T-helper 2 cell (primary cell): ENCODE results near the gene SIK2.

Source experiments
- DNase-seq, 5 experiments: peaks; one replicate each; pipeline versions ENCODE4 v3.0.0 to v3.0.0-alpha.2; 2012 to 2022

Gene SIK2

GRCh38 chr11:111582881-111583280 is 19.4 kb upstream of the SIK2 start:
- no peak for DNase-seq

- DNase-seq, result no peak
Measured at GRCh38 chr11:111585371-111585770, 16.9 kb upstream of the SIK2 start.

DNA sequence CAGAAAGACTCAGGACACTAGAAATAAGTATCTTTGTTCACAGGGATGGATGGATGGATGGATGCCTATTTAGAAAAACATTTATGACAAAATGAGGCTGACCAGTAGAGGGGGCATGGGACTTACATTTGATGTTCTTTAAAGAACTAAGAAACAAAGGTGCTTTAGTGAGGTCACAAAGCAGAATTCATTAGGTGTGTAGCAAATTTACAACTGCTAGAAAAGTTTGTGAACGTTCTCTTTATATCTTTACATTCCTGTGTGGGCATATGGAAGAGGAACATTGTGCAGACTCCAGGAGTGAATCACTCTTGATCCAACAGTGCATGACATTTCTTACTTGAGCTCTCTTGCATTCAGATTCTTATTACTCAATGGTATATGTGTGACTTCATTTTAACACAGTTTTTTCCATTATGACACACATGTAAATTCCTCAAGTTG is 15.8 kb upstream of the SIK2 start:
- DNase-seq, result peak in 3 of 5 experiments; percentile 24 to 56 (median 29)

DNA sequence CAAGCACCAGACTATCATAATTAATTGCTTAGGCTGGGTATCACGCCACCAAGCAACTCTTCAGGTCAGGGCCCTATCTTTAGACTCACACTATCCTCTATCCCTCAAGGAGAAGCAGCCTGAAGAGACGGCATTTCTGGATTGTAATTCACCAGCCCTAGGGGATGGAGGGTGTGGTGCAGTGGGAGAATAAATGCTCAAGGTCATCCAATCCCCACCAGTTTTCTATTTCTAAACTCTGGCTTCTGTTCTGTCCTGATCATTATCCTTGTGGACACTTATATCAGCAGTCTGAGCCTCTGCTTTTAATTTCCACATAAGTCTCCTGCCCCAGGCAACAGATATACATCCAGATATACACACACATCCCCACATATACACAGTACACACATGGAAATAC is 13.1 kb upstream of the SIK2 start:
- no peak for DNase-seq

GRCh38 chr11:111589886-111590499 is 12.3 kb upstream of the SIK2 start:
- no peak for DNase-seq

DNA sequence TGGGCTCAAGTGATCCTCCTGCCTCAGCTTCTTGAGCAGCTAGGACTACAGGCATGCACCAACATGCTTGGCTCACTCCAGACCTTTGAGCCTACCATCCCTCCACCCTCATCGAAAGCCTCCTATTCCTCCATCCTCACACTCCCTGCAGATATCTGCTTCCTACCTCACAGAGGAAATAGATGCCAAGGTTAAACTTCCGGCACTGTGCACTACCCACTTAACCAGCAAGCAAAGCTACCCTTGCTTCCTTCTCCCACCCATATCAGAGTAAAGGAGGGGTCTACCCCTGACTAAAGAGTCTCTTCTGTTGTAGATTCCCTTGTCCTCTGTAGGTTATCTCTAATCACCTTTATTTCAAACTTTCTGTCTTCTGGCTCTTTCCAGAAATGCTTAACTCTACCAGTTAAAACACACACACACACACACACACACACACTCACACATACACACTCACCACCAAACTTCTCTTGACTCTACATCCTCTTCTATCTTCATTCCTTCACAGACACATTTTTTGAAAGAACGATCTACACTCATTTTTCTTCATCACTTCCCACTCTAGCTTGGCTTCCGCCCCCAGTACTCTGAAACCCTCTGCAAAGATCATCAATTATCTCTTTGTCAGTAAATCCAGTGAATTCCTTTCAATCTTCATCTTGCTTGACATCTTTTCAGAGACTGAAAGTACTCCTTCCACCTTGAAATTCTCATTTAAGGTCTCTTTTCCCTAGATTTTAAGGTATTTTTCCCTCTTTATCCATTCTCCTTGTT is 10.9 kb upstream of the SIK2 start:
- DNase-seq, result no peak

- DNase-seq, result no peak
Measured at GRCh38 chr11:111592491-111592890, 9.8 kb upstream of the SIK2 start.

- DNase-seq, result no peak
Measured at GRCh38 chr11:111596319-111596718, 5.9 kb upstream of the SIK2 start.

GRCh38 chr11:111598148-111598547 is 4.1 kb upstream of the SIK2 start:
- no peak for DNase-seq

- no peak for DNase-seq
Measured at GRCh38 chr11:111598559-111598958, 3.7 kb upstream of the SIK2 start.

DNA sequence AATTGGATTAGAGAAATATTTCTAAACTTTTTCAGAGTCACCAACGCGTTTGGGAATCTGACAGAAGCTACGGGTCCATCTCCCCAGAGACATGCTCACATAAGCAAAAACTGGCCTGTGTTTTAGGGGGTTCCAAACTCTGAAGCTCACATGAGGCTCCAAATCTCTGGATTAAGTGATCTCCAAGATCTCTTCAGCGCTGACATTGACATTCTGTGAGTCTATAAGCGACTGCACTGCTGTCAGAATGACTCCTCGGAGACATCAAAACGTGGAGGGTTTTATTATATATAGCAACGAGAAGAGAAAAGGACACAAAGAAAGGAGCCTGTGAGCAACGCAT is 642 bp upstream of the SIK2 start:
- no peak for DNase-seq

DNA sequence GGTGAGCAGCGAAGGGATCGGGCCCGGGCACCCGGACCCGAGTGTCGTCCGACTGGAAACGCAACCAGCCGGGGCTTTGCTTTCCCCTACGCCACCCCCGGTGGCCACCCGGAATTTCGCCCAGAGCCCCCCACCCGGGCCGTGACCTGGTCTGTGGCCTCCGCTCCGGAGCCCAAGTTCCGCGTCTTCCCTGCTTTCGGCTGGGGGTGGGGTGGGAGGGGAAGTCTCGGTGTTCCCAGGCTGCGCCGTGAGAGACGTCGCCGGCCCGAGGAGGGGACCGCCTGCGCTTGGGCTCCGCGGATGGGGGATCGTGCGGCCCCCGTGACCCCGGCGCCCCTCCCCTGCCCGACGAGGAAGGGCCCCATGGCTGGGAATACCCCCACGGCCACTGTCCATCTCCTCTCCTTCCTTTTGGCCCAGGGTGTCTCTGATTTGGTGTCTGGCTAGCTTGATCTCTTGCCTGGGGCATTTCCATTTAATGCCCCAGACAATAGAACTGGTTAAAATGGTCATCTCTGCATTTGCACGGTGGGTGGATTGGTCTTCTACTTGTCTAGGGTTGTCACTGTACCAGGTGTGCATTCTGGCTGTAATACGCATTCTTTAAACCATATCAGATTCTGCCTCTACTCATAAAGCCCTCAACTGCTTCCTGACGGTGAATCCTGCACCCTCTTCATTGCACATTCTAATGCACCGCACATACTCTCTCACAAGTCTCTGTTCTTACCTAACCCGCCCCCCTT is 789 bp downstream of the SIK2 start:
- DNase-seq, result peak in 2 of 5 experiments; percentile 15 to 52

- DNase-seq, result no peak
Measured at GRCh38 chr11:111603611-111604130, 1.4 kb downstream of the SIK2 start.

GRCh38 chr11:111604392-111605009 is 2.3 kb downstream of the SIK2 start:
- DNase-seq, result peak in 2 of 5 experiments; percentile 15 to 53

GRCh38 chr11:111605681-111606080 is 3.4 kb downstream of the SIK2 start:
- DNase-seq, result no peak

- no peak for DNase-seq
Measured at GRCh38 chr11:111606986-111607385, 4.7 kb downstream of the SIK2 start.

DNA sequence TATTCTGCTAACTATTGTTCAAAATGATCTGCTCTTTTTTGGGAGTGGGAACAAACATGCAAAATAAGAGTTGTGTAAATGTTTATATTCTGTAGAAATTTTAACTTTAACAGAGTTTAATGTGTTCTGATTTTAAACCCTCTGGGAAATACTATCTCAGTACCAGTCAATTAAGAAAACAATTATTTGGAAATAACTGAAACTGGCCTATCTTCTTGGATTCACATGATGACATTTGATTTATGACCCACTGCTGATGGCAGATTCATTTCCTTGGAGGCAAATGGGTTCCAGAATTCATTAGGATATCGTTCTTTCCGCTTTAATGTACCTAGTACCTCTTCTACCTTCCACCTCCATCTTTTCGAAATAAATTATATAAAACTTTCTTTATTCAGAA is 5.5 kb downstream of the SIK2 start:
- no peak for DNase-seq

DNA sequence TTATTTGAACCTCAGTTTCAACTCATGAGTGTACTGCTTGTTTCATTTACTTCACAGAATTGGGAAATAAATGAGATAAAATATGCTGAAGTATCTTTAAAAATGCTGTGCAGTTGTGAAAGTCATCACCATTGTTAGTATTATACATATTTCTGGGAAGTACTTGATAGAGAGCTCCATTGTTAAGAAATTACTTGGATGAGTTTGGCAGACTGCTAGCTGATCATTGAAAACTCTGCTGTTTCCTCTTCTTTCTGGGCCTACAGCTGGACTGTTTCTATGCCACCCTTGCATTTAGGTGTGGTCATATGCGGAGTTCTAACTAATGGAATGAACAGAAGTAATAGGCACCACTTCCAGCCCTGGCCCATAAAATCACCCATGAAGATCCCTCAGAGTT is 10.0 kb downstream of the SIK2 start:
- DNase-seq, result no peak

GRCh38 chr11:111617286-111617685 is 15.0 kb downstream of the SIK2 start:
- DNase-seq, result no peak

GRCh38 chr11:111620518-111620917 is 18.3 kb downstream of the SIK2 start:
- no peak for DNase-seq

DNA sequence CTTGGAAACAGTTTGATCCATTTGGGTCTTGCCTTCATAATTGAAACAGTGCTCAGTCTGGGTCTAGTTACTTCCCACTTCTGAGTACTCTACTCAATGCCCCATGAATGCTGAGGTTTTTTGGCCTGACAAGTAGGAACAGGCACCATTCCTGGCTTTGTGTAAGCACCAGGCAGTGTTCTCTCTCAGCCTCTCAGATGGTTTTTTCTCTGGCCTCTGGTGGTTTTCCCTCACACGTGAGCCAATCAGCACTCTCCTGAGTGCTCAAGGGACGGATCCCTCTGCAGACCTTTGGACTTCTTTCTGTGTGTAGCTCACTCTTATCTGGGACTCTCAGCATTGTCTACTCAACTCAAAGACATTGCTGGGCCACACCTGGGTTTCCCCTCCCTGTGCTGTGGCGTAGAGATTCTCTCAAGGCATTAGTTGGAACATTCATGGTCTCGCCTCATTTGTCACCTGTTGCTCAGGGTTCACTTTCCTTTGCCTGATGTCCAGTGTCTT is 21.3 kb downstream of the SIK2 start:
- no peak for DNase-seq

GRCh38 chr11:111624608-111625007 is 22.4 kb downstream of the SIK2 start:
- DNase-seq, result no peak

- DNase-seq, result no peak
Measured at GRCh38 chr11:111627591-111627990, 25.3 kb downstream of the SIK2 start.
